Left lung (tissue), 10 donors: ENCODE measurements around the gene SNRPA. TPM values are rescaled to one million over a fixed set of nuclear protein-coding genes. Genes with fewer than 3 reads are reported as not detected.
A peak's percentile ranks its signal among the peaks of the same experiment; 100 is the strongest.

Experiments used
- ATAC-seq: fragments of 200-7000 bp; cut with Tn5 transposase; one replicate; pipeline ENCODE4 v1.9.1; 2020; ENCODE audit warnings: moderate library complexity
- DNase-seq, 4 donors: peaks; one replicate each; pipeline ENCODE4 v3.0.0-alpha.2; 2013 to 2020
- H3K27ac ChIP-seq, 2 donors: fragments of 200-600 bp; sonication (generic) in 1 of 2; one replicate each; pipeline versions ENCODE4 v1.5.0 to v1.8.0; 2020 to 2021
- H3K27me3 ChIP-seq, 2 donors: fragments of 200-600 bp; sonication (generic) in 1 of 2; one replicate each; pipeline versions ENCODE4 v1.5.0 to v1.8.0; 2020 to 2021
- H3K36me3 ChIP-seq, 2 donors: fragments of 200-600 bp; sonication (generic) in 1 of 2; one replicate each; pipeline versions ENCODE4 v1.5.0 to v1.8.0; 2020 to 2021
- H3K4me1 ChIP-seq, 2 donors: fragments of 200-600 bp; one replicate each; pipeline ENCODE4 v1.8.0; 2021
- H3K4me3 ChIP-seq, 2 donors: fragments of 200-600 bp; sonication (generic) in 1 of 2; one replicate each; pipeline versions ENCODE4 v1.5.0 to v1.8.0; 2020 to 2021; ENCODE audit warnings: mild to moderate bottlenecking in 1 of 2
- H3K9me3 ChIP-seq, 2 donors: fragments of 200-600 bp; sonication (generic) in 1 of 2; one replicate each; pipeline versions ENCODE4 v1.5.0 to v1.8.0; 2020 to 2021
- intact Hi-C, 2 donors: fragments of 100-400 bp; cut with DNase I; formaldehyde crosslinking; loops; one replicate each; pipeline versions ENCODE4 v1.11.2 to v1.14.2; 2022
- polyA plus RNA-seq, 6 donors: library from polyadenylated mRNA; unstranded; fragments of 120-200 nt; gene quantifications; one replicate each; pipeline ENCODE4 v1.2.1, GENCODE V29; 2013; ENCODE audit not compliant: insufficient read length in 6 of 6
- total RNA-seq, 2 donors: library from RNA; stranded (reverse); fragmentation: NEBNext Ultra II Directional; extraction: Animal tissue kit (Norgen Biotek cat#: 25700); gene quantifications; one replicate each; pipeline ENCODE4 v1.2.1, GENCODE V29; 2021
- TF ChIP-seq, protein P1 (sequence below), 2 donors: fragments of 200-600 bp; sonication (generic) in 1 of 2; IDR thresholded peaks; one replicate each; pipeline versions ENCODE4 v1.5.0 to v1.8.0; 2021; ENCODE audit warnings: antibody characterized with exemption in 2 of 2
- donor health status: DM: no; HTN: yes; CAD: no.
- donor health status: DM: no; HTN: no; CAD: no.

SNRPA gene
- total and polyA plus RNA-seq, 8 donors = 46.1 to 126 (median 112) TPM

DNA sequence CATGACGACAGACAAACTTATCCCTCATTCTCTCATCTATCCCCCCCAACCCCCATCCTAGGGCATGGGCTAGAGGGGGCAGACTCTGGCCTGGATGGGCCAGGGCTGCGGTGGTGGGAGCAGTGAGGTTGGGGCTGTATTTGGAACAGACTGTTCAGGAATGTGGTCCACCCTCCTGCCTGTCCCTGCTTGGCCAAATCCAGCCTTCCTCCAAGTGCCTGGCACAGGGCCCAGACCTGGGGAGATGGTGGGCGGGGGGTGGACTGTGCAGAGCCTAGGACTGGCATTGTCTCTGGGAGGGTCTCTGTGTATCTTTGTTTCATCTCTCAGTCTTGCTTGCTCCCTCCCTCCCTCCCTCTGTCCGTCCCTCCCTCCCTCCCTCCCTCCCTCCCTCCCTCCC is 62.2 kb downstream of the SNRPA start:
- peak in 2 of 4 donors; percentile 55 to 75 for DNase-seq

More for the DNA sequence above, 62.2 kb downstream of the SNRPA start:
- no peak for ATAC-seq
- Histone ChIP-seq H3K27ac (no peak overlapping the region), H3K9me3 (no peaks in the 10 kb centered on the region), H3K36me3 (peaks cover 0 to 18% of the 10 kb centered on the region in 2 donors), H3K27me3 (no peaks in the 10 kb centered on the region), H3K4me1 (peaks cover 6 to 44% of the 10 kb centered on the region in 2 donors), H3K4me3 (no peak overlapping the region)
- TF ChIP-seq, protein P1, sequence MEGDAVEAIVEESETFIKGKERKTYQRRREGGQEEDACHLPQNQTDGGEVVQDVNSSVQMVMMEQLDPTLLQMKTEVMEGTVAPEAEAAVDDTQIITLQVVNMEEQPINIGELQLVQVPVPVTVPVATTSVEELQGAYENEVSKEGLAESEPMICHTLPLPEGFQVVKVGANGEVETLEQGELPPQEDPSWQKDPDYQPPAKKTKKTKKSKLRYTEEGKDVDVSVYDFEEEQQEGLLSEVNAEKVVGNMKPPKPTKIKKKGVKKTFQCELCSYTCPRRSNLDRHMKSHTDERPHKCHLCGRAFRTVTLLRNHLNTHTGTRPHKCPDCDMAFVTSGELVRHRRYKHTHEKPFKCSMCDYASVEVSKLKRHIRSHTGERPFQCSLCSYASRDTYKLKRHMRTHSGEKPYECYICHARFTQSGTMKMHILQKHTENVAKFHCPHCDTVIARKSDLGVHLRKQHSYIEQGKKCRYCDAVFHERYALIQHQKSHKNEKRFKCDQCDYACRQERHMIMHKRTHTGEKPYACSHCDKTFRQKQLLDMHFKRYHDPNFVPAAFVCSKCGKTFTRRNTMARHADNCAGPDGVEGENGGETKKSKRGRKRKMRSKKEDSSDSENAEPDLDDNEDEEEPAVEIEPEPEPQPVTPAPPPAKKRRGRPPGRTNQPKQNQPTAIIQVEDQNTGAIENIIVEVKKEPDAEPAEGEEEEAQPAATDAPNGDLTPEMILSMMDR (IDR thresholded peaks at IDR 0.05) = no peak
- intact Hi-C loops = no loop called here

Other genes starting within 250 kb of the SNRPA start
- gene SHKBP1, start 174.3 kb upstream of the SNRPA start, total RNA-seq = 100 to 1,000 TPM in 1 of 2 donors, 10 to 100 TPM in 1; 73.9 to 122 TPM
- 10 to 100 TPM; 33.6 to 48.6 (median 42.0) TPM for gene SHKBP1, start 174.3 kb upstream of the SNRPA start, polyA plus RNA-seq
- gene LTBP4, start 149.8 kb upstream of the SNRPA start, total RNA-seq = 100 to 1,000 TPM; 151 to 181 TPM
- 100 to 1,000 TPM; 294 to 519 (median 368) TPM for gene LTBP4, start 149.8 kb upstream of the SNRPA start, polyA plus RNA-seq
- gene NUMBL, start 60.6 kb upstream of the SNRPA start, total RNA-seq = 10 to 100 TPM; 30.0 to 30.2 TPM
- 10 to 100 TPM; 12.8 to 18.1 (median 15.1) TPM for gene NUMBL, start 60.6 kb upstream of the SNRPA start, polyA plus RNA-seq
- gene COQ8B, start 34.3 kb upstream of the SNRPA start, total RNA-seq = 10 to 100 TPM; 39.2 to 48.1 TPM
- gene COQ8B, start 34.3 kb upstream of the SNRPA start, polyA plus RNA-seq = 10 to 100 TPM; 29.8 to 35.2 (median 33.0) TPM
- gene ITPKC, start 34.1 kb upstream of the SNRPA start, total RNA-seq = 10 to 100 TPM; 23.2 to 25.6 TPM
- 10 to 100 TPM; 10.2 to 14.5 (median 13.3) TPM for gene ITPKC, start 34.1 kb upstream of the SNRPA start, polyA plus RNA-seq
- 10 to 100 TPM; 15.1 to 17.6 TPM for gene ACTMAP, start 726 bp upstream of the SNRPA start, total RNA-seq
- gene ACTMAP, start 726 bp upstream of the SNRPA start, polyA plus RNA-seq = 10 to 100 TPM; 10.3 to 15.3 (median 12.9) TPM
- under 1 TPM in 1 of 2 donors, not detected in 1; 0.89 TPM for gene MIA, start 24.3 kb downstream of the SNRPA start, total RNA-seq
- 1 to 10 TPM; 1.7 to 6.7 (median 3.7) TPM for gene MIA, start 24.3 kb downstream of the SNRPA start, polyA plus RNA-seq
- gene RAB4B, start 27.0 kb downstream of the SNRPA start, total RNA-seq = 10 to 100 TPM; 42.6 to 50.4 TPM
- gene RAB4B, start 27.0 kb downstream of the SNRPA start, polyA plus RNA-seq = 10 to 100 TPM; 11.1 to 18.1 (median 12.8) TPM
- gene EGLN2, start 48.0 kb downstream of the SNRPA start, total RNA-seq = 100 to 1,000 TPM; 139 to 150 TPM
- 10 to 100 TPM; 57.0 to 81.1 (median 74.1) TPM for gene EGLN2, start 48.0 kb downstream of the SNRPA start, polyA plus RNA-seq
- under 1 TPM in 1 of 2 donors, not detected in 1; 0.31 TPM for gene CYP2A6, start 99.2 kb downstream of the SNRPA start, total RNA-seq
- gene CYP2A6, start 99.2 kb downstream of the SNRPA start, polyA plus RNA-seq = 1 to 10 TPM in 2 of 6 donors, under 1 TPM in 4; 0.13 to 1.2 (median 0.62) TPM
- gene CYP2A7, start 131.0 kb downstream of the SNRPA start, total RNA-seq = not detected
- gene CYP2A7, start 131.0 kb downstream of the SNRPA start, polyA plus RNA-seq = under 1 TPM; 0.18 to 0.49 (median 0.34) TPM
- 1 to 10 TPM in 1 of 2 donors, under 1 TPM in 1; 0.73 to 1.1 TPM for gene CYP2B6, start 240.1 kb downstream of the SNRPA start, total RNA-seq
- under 1 TPM in 5 of 6 donors, not detected in 1; 0.08 to 0.43 (median 0.21) TPM for gene CYP2B6, start 240.1 kb downstream of the SNRPA start, polyA plus RNA-seq